GM10266 (cell line): ENCODE results near the gene ITGA1.

ENCODE experiments used
- DNase-seq: peaks from one replicate; pipeline ENCODE4 v3.0.0; 2012; ENCODE audit errors: extremely low spot score
- TF ChIP-seq, protein P1 (sequence below): IDR thresholded peaks from 2 replicates; pipeline ENCODE4 v1.5.1; 2012; ENCODE audit warnings: mild to moderate bottlenecking, low read depth; ENCODE audit not compliant: control insufficient read depth, insufficient read depth; ENCODE audit errors: missing control alignments

ITGA1 gene

DNA sequence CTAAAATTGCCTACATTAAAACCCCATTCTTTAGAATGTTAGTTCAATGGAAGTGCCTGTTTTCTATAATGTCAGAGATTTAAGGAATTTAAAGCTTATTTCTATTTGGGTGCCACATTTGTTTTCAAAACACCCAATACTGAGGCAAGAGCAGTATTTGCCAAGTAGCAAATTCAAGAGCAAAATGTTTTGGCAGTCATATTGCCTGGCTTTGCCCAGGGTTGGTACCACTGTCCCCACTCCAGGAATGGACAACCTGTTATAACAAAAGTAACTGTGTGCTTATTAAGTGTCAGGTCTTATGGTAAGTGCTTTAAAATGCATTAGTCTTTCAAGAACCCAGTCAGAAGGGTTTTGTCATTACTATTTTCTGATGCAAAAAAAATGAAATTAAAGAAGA lies 19.3 kb downstream of the ITGA1 start:
- TF ChIP-seq, protein P1, sequence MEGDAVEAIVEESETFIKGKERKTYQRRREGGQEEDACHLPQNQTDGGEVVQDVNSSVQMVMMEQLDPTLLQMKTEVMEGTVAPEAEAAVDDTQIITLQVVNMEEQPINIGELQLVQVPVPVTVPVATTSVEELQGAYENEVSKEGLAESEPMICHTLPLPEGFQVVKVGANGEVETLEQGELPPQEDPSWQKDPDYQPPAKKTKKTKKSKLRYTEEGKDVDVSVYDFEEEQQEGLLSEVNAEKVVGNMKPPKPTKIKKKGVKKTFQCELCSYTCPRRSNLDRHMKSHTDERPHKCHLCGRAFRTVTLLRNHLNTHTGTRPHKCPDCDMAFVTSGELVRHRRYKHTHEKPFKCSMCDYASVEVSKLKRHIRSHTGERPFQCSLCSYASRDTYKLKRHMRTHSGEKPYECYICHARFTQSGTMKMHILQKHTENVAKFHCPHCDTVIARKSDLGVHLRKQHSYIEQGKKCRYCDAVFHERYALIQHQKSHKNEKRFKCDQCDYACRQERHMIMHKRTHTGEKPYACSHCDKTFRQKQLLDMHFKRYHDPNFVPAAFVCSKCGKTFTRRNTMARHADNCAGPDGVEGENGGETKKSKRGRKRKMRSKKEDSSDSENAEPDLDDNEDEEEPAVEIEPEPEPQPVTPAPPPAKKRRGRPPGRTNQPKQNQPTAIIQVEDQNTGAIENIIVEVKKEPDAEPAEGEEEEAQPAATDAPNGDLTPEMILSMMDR: no peak
- DNase-seq: no peak

- TF ChIP-seq, protein P1: no peak
- no peak for DNase-seq
Observed at GRCh38 chr5:52807723-52808122, 20.0 kb downstream of the ITGA1 start.

DNA sequence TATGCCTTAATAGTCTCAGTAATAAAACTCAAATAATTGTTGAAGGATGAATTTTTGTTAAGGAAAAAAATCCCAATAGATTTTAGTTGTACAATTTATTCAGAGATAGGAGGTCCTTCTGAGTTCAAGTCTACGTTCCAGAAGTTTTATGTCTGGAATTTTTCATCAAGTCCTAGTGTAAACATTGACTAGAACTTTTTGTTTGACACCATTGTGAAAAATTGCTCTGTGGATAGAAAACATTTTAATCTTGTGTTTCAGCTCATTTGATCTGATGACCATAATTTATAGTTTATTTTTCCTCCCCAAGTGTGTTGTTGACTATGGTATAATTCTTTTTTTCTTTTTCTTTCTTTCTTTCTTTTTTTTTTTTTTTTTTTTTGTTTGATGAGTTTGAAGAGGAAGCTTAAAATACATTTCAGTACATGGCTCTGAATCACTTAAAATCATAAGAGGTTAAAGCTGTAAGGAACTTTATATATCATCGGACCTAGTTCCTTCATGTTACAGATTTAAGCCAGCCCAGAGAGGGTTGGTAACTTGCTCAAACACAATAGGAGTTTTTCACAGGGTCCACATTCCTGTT lies 20.7 kb downstream of the ITGA1 start:
- TF ChIP-seq, protein P1: no peak
- no peak for DNase-seq

- TF ChIP-seq, protein P1: no peak
- DNase-seq: no peak
Observed at GRCh38 chr5:52809884-52810283, 22.2 kb downstream of the ITGA1 start.

- TF ChIP-seq, protein P1: no peak
- DNase-seq: no peak
Observed at GRCh38 chr5:52810426-52810825, 22.7 kb downstream of the ITGA1 start.

DNA sequence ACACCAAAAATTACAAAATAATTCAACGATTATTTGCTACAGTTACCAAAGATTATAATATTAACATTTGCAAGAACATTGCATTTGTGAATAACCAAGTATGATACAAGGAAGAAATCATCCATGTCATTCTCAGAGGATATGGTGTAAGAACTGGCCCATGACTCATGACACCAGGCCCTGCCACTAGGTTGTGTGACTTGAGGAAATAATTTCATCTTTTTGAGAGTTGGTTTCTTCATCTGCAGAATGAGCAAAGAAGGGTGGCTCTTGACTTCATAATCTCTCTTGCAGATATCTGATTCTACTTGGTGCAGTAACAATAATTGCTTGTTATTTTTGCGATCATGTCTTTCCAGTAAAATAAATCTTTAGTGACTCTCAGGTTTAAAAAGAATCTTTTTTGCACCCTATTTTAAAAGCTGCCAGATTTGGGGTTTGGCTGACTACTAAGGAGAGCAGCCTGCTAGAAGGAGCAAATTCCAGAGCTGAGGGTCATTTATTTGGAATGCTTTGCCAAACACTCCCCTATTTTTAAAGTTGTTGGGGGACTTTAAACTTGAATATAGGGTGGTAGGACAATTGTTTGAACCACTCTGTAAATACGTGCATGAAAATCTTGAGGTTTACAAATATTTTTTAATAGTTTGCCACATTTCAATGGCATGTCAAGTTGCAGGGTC lies 23.5 kb downstream of the ITGA1 start:
- no peak for DNase-seq
- TF ChIP-seq, protein P1: no peak
